Upper lobe of left lung (tissue), 6 donors: ENCODE results near the gene SLC35B2. TPM values are rescaled to one million over a fixed set of nuclear protein-coding genes. Genes with fewer than 3 reads are reported as not detected.

ENCODE experiments used
- small RNA-seq, 4 donors: library from RNA; depleted of rRNA; stranded (forward); fragments of <200 nt; gene quantifications; one replicate each; pipeline ENCODE3, GENCODE V24; 2016
- total RNA-seq, 6 donors: library from RNA; depleted of rRNA in 4 of 6; stranded (reverse); fragments of >200 nt in 4 of 6; gene quantifications; one replicate each; pipeline versions ENCODE4 v1.1.0 to v1.2.1, GENCODE V29; 2016 to 2021
- donor health status: DM: no; HTN: no; CAD: no; lungs with moderate emphysema.
- donor health status: DM: no; HTN: yes; CAD: no; lungs with severe emphysema.

Gene SLC35B2
- total RNA-seq, 6 donors from 2014 or later: 14.6 to 44.8 (median 29.8) TPM

Small RNA genes lying within 50 kb of the gene (small RNA-seq; reads per million reads assigned to genes)
- 0 reads per million in 4 donors for gene RN7SL811P

Other genes starting within 250 kb of the SLC35B2 start
- 100 to 1,000 TPM in 3 of 6 donors, 10 to 100 TPM in 3; 89.1 to 164 (median 97.7) TPM for gene MRPL14, start 130.1 kb downstream of the SLC35B2 start, total RNA-seq
- 100 to 1,000 TPM in 4 of 6 donors, 10 to 100 TPM in 2; 89.8 to 198 (median 128) TPM for gene TMEM63B, start 130.0 kb downstream of the SLC35B2 start, total RNA-seq
- gene CAPN11, start 98.7 kb downstream of the SLC35B2 start, total RNA-seq: under 1 TPM in 4 of 6 donors, not detected in 2; 0.30 to 0.81 (median 0.52) TPM
- gene MYMX, start 40.6 kb downstream of the SLC35B2 start, total RNA-seq: under 1 TPM in 1 of 6 donors, not detected in 5; 0.46 TPM
- gene SLC29A1, start 33.9 kb downstream of the SLC35B2 start, total RNA-seq: 10 to 100 TPM; 38.3 to 93.2 (median 45.8) TPM
- gene HSP90AB1, start 10.4 kb downstream of the SLC35B2 start, total RNA-seq: 100 to 1,000 TPM; 175 to 656 (median 471) TPM
- 10 to 100 TPM in 5 of 6 donors, 1 to 10 TPM in 1; 7.8 to 27.0 (median 13.6) TPM for gene NFKBIE, start 8.0 kb upstream of the SLC35B2 start, total RNA-seq
- not detected for gene TMEM151B, start 12.9 kb upstream of the SLC35B2 start, total RNA-seq
- gene AARS2, start 55.8 kb upstream of the SLC35B2 start, total RNA-seq: 10 to 100 TPM; 11.1 to 23.0 (median 12.0) TPM
- 1 to 10 TPM in 2 of 6 donors, under 1 TPM in 1, not detected in 3; 0.91 to 2.2 (median 1.6) TPM for gene SPATS1, start 85.1 kb upstream of the SLC35B2 start, total RNA-seq
- 10 to 100 TPM in 5 of 6 donors, 1 to 10 TPM in 1; 5.4 to 24.0 (median 13.8) TPM for gene CDC5L, start 130.2 kb upstream of the SLC35B2 start, total RNA-seq